Natural killer cell treated with Interleukin-12 subunit alpha and Interleukin-12 subunit beta and Interleukin-15 and Interleukin-18, amount 100 ng/mL, for 72 hours (primary cell): ENCODE results near the gene IL6R. TPM values are rescaled to one million over a fixed set of nuclear protein-coding genes. Genes with fewer than 3 reads are reported as not detected.
"Not testable (repeated sequence)": the region's sequence is repeated elsewhere in the genome, so short reads cannot be mapped to it uniquely, and the experiment has no call there.

Experiments used
- ATAC-seq, 2 donors: fragments of 150-1000 bp; cut with Tn5 transposase in 1 of 2; sonication (Bioruptor Pico), chemical (Tn5 transposase) in 1 of 2; 2 replicates each; pipeline ENCODE4 v1.10.0; 2021
- DNase-seq: peaks from one replicate; pipeline ENCODE4 v3.0.0; 2022; ENCODE audit warnings: low spot score
- H3K27ac Mint-ChIP-seq, 2 donors: 1 replicate in 1 of 2; 2 replicates in 1 of 2; pipeline ENCODE4 v1.8.0; 2022; ENCODE audit warnings: mixed read lengths in 2 of 2, mild to moderate bottlenecking in 1 of 2, moderate library complexity in 1 of 2
- H3K27me3 Mint-ChIP-seq, 2 donors: 1 replicate in 1 of 2; 2 replicates in 1 of 2; pipeline ENCODE4 v1.8.0; 2022; ENCODE audit warnings: mixed read lengths in 2 of 2
- H3K36me3 Mint-ChIP-seq: one replicate; pipeline ENCODE4 v1.8.0; 2022; ENCODE audit warnings: mixed read lengths
- H3K4me1 Mint-ChIP-seq, 2 donors: 1 replicate in 1 of 2; 2 replicates in 1 of 2; pipeline ENCODE4 v1.8.0; 2022; ENCODE audit warnings: low read depth in 2 of 2, mixed read lengths in 2 of 2, mild to moderate bottlenecking in 1 of 2
- H3K4me3 Mint-ChIP-seq: one replicate; pipeline ENCODE4 v1.8.0; 2022; ENCODE audit warnings: mixed read lengths
- H3K9me3 Mint-ChIP-seq: 2 replicates; pipeline ENCODE4 v1.8.0; 2022; ENCODE audit warnings: mixed read lengths
- total RNA-seq, 2 donors: library from RNA; stranded (reverse); gene quantifications; one replicate each; pipeline ENCODE4 v1.2.3, GENCODE V29; 2022

Gene IL6R
- 1 to 10 TPM; 2.3 to 4.0 TPM for total RNA-seq

GRCh38 chr1:154404984-154405746, at the start of gene IL6R:
Gene IL6R, plus strand, starts transcription at chr1:154405343. Its CDS starts 287 bp downstream, at chr1:154405630.
- Mint-ChIP-seq H3K9me3 (no peaks in the 10 kb centered on the region), H3K36me3 (no peaks in the 10 kb centered on the region), H3K4me1 (peaks cover 51 to 53% of the 10 kb centered on the region in 2 donors), H3K27me3 (peaks cover 32 to 33% of the 10 kb centered on the region in 2 donors), H3K4me3 (peak within 1 kb of the TSS; percentile 81), H3K27ac (peak within 1 kb of the TSS; percentile 26 to 73)
- DNase-seq (peak; percentile 79), ATAC-seq (peak; percentile 71 to 80)

GRCh38 chr1:154358519-154358918, 46.6 kb upstream of the IL6R start:
- Mint-ChIP-seq H3K9me3 (no peaks in the 10 kb centered on the region), H3K36me3 (no peaks in the 10 kb centered on the region), H3K27me3 (peaks cover 7 to 9% of the 10 kb centered on the region in 2 donors), H3K4me3 (no peak overlapping the region), H3K4me1 (peaks cover 8 to 9% of the 10 kb centered on the region in 2 donors), H3K27ac (no peak overlapping the region)
- no peak for ATAC-seq
- DNase-seq: no peak

- Mint-ChIP-seq H3K4me1 (no peaks in the 10 kb centered on the region), H3K27me3 (peaks cover 0 to 3% of the 10 kb centered on the region in 2 donors), H3K4me3 (no peak overlapping the region), H3K27ac (no peak overlapping the region), H3K36me3 (no peaks in the 10 kb centered on the region), H3K9me3 (no peaks in the 10 kb centered on the region)
- no peak for DNase-seq
- no peak for ATAC-seq
Observed at GRCh38 chr1:154360288-154360687, 44.9 kb upstream of the IL6R start.

GRCh38 chr1:154360881-154361280, 44.3 kb upstream of the IL6R start:
- not testable (repeated sequence) for H3K27ac Mint-ChIP-seq, H3K27me3 Mint-ChIP-seq, DNase-seq, H3K36me3 Mint-ChIP-seq, H3K4me1 Mint-ChIP-seq, ATAC-seq, H3K9me3 Mint-ChIP-seq, H3K4me3 Mint-ChIP-seq

DNA sequence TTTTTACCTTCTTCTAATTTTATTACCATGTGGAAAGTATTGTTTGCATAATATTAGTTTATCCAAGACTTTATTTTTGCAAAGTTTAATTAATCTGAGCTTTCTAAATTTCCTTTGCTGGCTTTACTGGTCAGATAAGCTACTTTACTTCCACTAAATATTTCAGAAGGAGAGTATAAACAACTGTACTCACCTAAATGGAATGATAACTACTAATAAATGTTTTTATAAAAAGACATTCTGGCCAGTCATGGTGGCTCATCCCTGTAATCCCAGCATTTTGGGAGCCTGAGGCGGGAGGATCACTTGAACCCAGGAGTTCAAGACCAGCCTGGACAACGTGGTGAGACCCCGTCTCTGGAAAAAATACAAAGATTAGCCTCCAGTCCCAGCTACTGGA, 43.8 kb upstream of the IL6R start:
- ATAC-seq (no peak), DNase-seq (no peak)
- Mint-ChIP-seq H3K36me3 (no peaks in the 10 kb centered on the region), H3K27ac (no peak overlapping the region), H3K4me3 (no peak overlapping the region), H3K27me3 (peaks cover 0 to 5% of the 10 kb centered on the region in 2 donors), H3K9me3 (no peaks in the 10 kb centered on the region), H3K4me1 (no peaks in the 10 kb centered on the region)

DNA sequence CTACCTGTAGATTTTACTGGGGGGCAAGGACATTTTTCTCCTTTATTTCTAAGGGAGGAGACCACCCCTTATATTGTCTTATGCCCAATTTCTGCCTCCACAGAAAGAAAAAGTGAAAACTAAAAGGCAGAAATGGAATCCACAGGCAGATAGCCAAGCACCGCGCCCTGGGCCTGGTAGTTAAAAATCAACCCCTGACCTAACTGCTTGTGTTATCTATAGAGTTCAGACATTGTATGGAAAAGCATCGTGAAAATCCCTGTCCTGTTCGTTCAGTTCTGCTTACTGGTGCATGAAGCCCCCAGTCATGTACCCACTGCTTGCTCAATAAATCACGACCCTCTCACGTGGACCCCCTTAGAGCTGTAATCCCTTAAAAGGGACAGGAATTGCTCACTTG, 33.7 kb upstream of the IL6R start:
- H3K9me3 Mint-ChIP-seq: no peaks in the 10 kb centered on the region
- H3K4me3 Mint-ChIP-seq: no peak overlapping the region
- no peaks in the 10 kb centered on the region for H3K36me3 Mint-ChIP-seq
- H3K27ac Mint-ChIP-seq: no peak overlapping the region
- no peaks in the 10 kb centered on the region for H3K27me3 Mint-ChIP-seq
- H3K4me1 Mint-ChIP-seq: peaks cover 0 to 3% of the 10 kb centered on the region in 2 donors
- DNase-seq: no peak
- ATAC-seq: no peak

GRCh38 chr1:154373777-154374357, 31.3 kb upstream of the IL6R start:
- H3K4me3 Mint-ChIP-seq, H3K27me3 Mint-ChIP-seq, DNase-seq, H3K36me3 Mint-ChIP-seq, H3K4me1 Mint-ChIP-seq, H3K9me3 Mint-ChIP-seq, H3K27ac Mint-ChIP-seq: not testable (repeated sequence)
- ATAC-seq: peak; percentile 52 to 53

DNA sequence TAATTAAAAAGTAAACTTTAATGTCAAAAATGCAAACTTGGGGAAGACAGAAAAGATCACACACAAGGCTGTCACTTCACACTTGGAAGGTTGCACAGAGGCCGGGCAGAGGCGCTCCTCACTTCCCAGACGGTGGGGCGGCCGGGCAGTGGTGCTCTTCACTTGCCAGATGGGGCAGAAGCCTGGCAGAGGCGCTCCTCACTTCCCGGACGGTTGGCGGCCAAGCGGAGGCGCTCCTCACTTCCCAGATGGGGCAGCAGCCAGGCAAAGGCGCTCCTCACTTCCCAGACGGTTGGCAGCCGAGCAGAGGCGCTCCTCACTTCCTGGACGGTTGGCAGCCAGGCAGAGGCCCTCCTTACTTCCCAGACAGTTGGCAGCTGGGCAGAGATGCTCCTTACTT, 25.8 kb upstream of the IL6R start:
- H3K27ac Mint-ChIP-seq: peak overlapping the region in 1 of 2 donors; percentile 28
- ATAC-seq (no peak), DNase-seq (no peak)
- no peaks in the 10 kb centered on the region for H3K36me3 Mint-ChIP-seq
- no peaks in the 10 kb centered on the region for H3K4me1 Mint-ChIP-seq
- no peak overlapping the region for H3K4me3 Mint-ChIP-seq
- H3K27me3 Mint-ChIP-seq: peaks cover 0 to 6% of the 10 kb centered on the region in 2 donors
- no peaks in the 10 kb centered on the region for H3K9me3 Mint-ChIP-seq

- H3K27me3 Mint-ChIP-seq: peaks cover 0 to 2% of the 10 kb centered on the region in 2 donors
- peak overlapping the region; percentile 16 for H3K4me3 Mint-ChIP-seq
Observed at GRCh38 chr1:154384650-154385489, 20.3 kb upstream of the IL6R start.

DNA sequence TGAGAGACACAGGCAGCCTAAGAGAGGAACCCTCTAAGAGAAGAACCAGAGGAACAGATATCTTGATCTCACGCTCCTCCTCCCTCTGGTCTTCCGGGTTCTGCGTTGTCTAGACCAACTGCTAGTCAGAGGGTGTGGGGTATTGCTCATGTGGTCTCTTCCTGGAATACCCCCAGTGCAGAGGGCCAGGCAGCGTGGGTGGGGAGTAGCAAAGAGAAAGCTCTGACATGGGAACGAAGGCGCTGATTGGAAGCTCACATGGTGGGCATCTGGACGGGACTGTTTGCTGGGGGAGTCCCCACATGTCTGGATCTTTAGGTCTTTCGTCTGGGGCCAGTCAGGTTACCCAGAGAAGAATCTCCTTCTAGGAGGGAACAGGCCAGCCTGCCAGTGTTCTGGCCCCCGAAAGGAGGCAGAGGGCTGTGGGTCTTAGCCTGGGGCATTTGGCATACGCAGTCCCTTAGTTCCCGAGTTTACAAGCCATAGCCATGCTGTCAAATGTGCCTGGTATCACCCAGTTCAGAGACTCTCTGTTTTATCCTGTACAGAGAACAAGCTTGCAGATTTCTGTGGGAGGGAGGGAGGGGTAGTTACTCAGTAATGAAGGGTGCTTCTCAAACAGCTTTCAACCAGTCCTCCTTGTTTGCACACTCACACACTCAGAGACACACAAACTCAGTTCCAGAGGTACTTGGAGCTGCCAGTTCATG, 18.3 kb upstream of the IL6R start:
- DNase-seq (peak; percentile 66), ATAC-seq (peak; percentile 85 to 97)
- no peaks in the 10 kb centered on the region for H3K36me3 Mint-ChIP-seq
- no peaks in the 10 kb centered on the region for H3K9me3 Mint-ChIP-seq
- H3K27ac Mint-ChIP-seq: peak overlapping the region; percentile 56 to 91
- peak overlapping the region; percentile 81 for H3K4me3 Mint-ChIP-seq
- H3K4me1 Mint-ChIP-seq: peaks cover 14 to 22% of the 10 kb centered on the region in 2 donors
- H3K27me3 Mint-ChIP-seq: peaks cover 0 to 2% of the 10 kb centered on the region in 2 donors

More at GRCh38 chr1:154384650-154385489, 20.3 kb upstream of the IL6R start:
- no peaks in the 10 kb centered on the region for H3K36me3 Mint-ChIP-seq
- ATAC-seq: no peak
- peaks cover 14 to 17% of the 10 kb centered on the region in 2 donors for H3K4me1 Mint-ChIP-seq
- no peak for DNase-seq
- no peaks in the 10 kb centered on the region for H3K9me3 Mint-ChIP-seq
- peak overlapping the region; percentile 65 to 91 for H3K27ac Mint-ChIP-seq

DNA sequence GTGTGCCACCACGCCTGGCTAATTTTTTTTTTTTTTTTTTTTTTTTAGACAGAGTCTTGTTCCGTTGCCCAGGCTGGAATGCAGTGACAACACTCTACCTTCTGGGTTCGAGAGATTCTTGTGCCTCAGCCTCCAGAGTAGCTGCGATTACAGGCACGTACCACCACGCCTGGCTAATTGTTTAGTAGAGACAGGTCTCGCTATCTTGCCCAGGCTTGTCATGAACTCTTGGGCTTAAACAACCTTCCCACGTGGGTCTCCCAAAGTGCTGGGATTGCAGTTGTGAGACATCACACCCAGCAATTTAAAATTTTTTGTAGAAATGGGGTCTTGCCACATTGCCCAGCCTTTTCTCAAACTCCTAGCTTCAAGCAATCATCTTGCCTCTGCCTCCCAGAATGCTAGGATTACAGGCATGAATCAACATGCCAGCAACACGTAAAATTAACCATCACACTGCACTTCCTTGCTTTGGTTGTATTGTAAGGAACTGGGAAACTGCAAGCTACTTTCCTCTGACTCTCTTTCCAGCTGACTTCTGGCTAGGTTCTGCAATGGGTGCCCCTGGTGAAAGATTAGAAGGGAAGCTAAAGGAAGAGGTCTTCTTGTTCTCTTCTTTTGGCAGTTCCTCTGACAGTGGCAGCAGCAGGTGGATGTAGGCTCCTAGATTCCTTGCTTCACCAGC, 13.9 kb upstream of the IL6R start:
- no peaks in the 10 kb centered on the region for H3K9me3 Mint-ChIP-seq
- H3K36me3 Mint-ChIP-seq: no peaks in the 10 kb centered on the region
- ATAC-seq (no peak), DNase-seq (no peak)
- no peak overlapping the region for H3K4me3 Mint-ChIP-seq
- peak overlapping the region in 1 of 2 donors; percentile 28 for H3K27ac Mint-ChIP-seq
- H3K4me1 Mint-ChIP-seq: peaks cover 5 to 13% of the 10 kb centered on the region in 2 donors
- peaks cover 6 to 11% of the 10 kb centered on the region in 2 donors for H3K27me3 Mint-ChIP-seq

- peak in 1 of 2 donors; percentile 56 for ATAC-seq
- H3K36me3 Mint-ChIP-seq: no peaks in the 10 kb centered on the region
- DNase-seq: no peak
- peaks cover 12 to 29% of the 10 kb centered on the region in 2 donors for H3K4me1 Mint-ChIP-seq
- no peak overlapping the region for H3K4me3 Mint-ChIP-seq
- peak overlapping the region in 1 of 2 donors; percentile 24 for H3K27ac Mint-ChIP-seq
- peaks cover 19% of the 10 kb centered on the region in 2 donors for H3K27me3 Mint-ChIP-seq
- H3K9me3 Mint-ChIP-seq: no peaks in the 10 kb centered on the region
Observed at GRCh38 chr1:154398141-154398540, 7.0 kb upstream of the IL6R start.

DNA sequence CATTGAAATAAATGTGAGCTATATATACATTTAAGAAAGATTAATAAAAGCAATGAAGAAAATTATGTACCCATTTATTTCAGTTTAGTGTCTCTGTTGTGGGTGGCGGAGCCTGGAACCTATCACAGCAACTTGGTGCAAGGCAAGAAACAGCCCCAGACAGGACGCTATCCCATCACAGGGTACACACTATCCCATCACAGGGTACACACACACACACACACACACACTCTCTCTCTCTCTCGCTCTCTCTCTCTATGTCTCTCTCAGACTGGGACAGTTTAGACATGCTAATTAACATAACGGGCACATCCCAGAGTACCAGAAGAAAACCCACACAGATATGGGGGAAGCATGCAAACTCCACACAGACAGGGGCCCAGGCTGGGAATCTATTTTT, 6.5 kb upstream of the IL6R start:
- H3K27ac Mint-ChIP-seq: peak overlapping the region; percentile 24 to 48
- H3K9me3 Mint-ChIP-seq: no peaks in the 10 kb centered on the region
- no peak overlapping the region for H3K4me3 Mint-ChIP-seq
- H3K27me3 Mint-ChIP-seq: peaks cover 19% of the 10 kb centered on the region in 2 donors
- no peaks in the 10 kb centered on the region for H3K36me3 Mint-ChIP-seq
- ATAC-seq: no peak
- H3K4me1 Mint-ChIP-seq: peaks cover 17 to 34% of the 10 kb centered on the region in 2 donors
- no peak for DNase-seq
